ENCODE data around the gene MPP3. TPM values are rescaled to one million over a fixed set of nuclear protein-coding genes. Genes with fewer than 3 reads are reported as not detected.

Gene MPP3
- total RNA-seq, 1 donor = 9.1 TPM

DNA sequence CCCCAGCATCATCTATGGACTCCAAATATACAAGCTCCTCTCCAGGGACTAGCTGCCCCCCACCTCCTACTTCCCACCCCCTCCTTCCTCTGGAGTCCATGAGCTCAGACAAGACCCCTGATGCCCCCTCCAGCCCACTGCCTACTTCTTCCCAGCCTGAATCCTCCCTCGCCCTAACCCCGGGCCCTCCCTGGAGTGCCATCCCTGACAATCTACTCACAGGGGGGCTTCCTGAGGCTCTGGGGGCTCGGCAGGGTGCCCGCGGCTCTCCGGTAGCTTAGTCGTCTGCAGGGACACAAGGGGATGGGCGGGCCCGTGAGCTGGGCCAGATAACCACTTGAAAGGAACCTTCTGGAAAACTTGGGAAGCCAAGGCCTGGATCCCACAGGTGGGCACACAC lies 15.1 kb downstream of the MPP3 start:
- DNase-seq (ENCODE audit: low read depth) = no peak
- H3K4me3 ChIP-seq (ENCODE audit: low read depth, low read length) = no peak overlapping the region
- TF ChIP-seq, protein P1, sequence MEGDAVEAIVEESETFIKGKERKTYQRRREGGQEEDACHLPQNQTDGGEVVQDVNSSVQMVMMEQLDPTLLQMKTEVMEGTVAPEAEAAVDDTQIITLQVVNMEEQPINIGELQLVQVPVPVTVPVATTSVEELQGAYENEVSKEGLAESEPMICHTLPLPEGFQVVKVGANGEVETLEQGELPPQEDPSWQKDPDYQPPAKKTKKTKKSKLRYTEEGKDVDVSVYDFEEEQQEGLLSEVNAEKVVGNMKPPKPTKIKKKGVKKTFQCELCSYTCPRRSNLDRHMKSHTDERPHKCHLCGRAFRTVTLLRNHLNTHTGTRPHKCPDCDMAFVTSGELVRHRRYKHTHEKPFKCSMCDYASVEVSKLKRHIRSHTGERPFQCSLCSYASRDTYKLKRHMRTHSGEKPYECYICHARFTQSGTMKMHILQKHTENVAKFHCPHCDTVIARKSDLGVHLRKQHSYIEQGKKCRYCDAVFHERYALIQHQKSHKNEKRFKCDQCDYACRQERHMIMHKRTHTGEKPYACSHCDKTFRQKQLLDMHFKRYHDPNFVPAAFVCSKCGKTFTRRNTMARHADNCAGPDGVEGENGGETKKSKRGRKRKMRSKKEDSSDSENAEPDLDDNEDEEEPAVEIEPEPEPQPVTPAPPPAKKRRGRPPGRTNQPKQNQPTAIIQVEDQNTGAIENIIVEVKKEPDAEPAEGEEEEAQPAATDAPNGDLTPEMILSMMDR (IDR thresholded peaks at IDR 0.05; ENCODE audit: insufficient read depth, low read depth, low read length) = no peak

DNA sequence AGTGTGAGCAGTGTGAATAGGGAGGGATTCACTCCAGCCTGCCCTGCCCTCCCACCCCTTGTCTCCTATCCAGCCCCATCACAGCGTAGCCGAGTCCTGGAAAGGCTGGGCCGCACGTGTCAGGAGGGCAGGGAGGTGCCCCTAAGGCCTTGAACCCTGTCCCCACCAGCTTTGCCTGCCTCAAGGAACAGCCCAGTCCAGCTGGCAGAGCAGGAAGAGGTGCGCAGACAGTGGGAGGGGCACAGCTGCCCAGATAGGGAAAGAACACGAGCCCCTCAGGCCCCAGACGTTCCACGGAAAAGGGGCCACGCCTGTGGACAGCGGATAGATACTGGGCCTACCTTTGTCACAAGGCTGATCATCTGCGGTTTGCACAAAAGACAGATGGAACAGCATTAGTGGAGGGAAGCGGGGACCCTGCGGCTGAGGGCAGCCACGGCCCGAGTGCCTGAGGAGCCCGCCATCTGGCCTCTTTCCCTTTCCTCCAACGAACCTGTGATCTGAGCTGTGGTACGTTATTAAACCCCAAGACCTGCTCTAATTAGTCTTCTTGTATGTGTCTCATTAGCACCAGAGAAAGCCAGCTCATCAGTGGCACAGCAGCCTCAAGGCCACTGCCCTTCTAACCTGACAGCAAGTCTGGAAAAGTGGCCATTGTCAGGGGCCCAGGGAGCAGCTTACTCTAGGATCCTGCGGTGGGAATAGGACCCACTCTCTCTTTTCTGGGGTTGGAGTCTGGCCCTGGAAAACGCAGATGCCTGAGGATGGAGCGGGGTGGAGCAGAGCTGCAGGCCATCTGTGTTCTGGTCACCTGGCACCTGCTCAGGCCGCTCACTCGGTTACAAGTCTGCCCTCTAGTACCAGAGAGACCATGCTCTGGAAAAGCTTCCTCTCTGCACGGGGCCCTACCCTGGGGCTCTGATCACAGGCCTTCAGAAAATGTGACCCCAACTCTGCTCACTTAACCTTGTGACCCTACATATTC lies 16.3 kb downstream of the MPP3 start:
- TF ChIP-seq, protein P1 (IDR thresholded peaks at IDR 0.05; ENCODE audit: insufficient read depth, low read depth, low read length) = no peak

DNA sequence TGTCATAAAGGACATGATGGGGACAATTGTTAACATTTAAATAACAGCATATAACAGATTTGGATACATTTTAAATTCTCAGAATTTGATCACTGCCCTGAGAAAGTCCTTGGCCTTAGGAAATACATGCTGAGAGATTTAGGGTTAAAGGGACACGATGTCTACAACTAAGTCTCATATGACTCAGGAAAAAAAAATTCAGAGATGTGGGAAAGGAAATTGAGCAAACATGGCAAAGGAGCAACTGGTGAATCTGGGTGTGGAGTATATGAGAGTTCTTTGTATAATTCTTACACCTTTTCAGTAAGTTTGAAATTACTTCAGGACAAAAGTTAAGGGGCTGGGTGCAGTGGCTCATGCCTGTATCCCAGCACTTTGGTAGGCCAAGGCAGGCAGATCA lies 18.2 kb downstream of the MPP3 start:
- DNase-seq (ENCODE audit: low read depth) = peak; percentile 86
- TF ChIP-seq, protein P1 (IDR thresholded peaks at IDR 0.05; ENCODE audit: insufficient read depth, low read depth, low read length) = no peak
- H3K4me3 ChIP-seq (ENCODE audit: low read depth, low read length) = no peak overlapping the region

More for the DNA sequence above, 16.3 kb downstream of the MPP3 start:
- no peak for DNase-seq (ENCODE audit: low read depth)
- no peak overlapping the region for H3K4me3 ChIP-seq (ENCODE audit: low read depth, low read length)

DNA sequence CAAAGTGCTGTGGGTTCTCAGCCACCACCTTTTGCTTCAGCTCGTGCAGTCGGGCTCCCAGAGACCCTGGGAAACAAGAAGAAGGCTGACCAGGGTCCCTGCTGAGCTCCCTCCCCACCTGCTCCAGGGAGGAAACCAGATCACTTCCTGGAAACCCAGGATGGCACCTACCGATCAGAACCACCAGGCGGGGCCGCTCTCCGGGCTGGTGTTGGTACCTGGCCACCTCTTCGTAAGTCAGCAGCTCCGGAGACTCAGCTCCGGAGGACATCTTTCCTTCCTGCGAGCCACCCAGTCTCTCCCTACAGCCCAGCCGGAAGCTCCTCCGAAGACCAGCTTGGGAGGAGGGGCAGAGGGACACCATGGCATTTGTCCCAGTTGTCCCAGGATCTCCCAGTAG lies 18.9 kb downstream of the MPP3 start:
- TF ChIP-seq, protein P1 (IDR thresholded peaks at IDR 0.05; ENCODE audit: insufficient read depth, low read depth, low read length) = no peak
- H3K4me3 ChIP-seq (ENCODE audit: low read depth, low read length) = no peak overlapping the region
- DNase-seq (ENCODE audit: low read depth) = no peak

DNA sequence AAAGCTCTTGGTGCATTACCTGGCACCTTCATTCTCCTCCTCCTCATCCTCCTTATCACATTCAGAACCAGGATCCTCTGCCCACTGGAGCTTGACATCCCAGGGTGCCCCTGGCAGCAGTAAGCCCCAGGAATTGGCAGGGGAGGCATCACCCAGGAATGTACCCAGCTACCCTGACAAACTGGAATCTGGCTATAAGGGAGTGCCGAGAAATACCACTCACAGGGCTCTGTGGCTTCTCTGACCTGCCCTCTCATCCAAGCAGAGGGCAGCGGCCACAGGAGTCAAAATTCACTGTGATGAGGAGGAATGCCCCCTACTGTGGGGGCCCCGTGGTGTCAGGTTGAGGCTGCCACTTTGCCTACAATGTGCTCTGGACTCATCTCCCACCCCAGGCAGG lies 19.6 kb downstream of the MPP3 start:
- TF ChIP-seq, protein P1 (IDR thresholded peaks at IDR 0.05; ENCODE audit: insufficient read depth, low read depth, low read length) = no peak
- no peak for DNase-seq (ENCODE audit: low read depth)
- H3K4me3 ChIP-seq (ENCODE audit: low read depth, low read length) = no peak overlapping the region

DNA sequence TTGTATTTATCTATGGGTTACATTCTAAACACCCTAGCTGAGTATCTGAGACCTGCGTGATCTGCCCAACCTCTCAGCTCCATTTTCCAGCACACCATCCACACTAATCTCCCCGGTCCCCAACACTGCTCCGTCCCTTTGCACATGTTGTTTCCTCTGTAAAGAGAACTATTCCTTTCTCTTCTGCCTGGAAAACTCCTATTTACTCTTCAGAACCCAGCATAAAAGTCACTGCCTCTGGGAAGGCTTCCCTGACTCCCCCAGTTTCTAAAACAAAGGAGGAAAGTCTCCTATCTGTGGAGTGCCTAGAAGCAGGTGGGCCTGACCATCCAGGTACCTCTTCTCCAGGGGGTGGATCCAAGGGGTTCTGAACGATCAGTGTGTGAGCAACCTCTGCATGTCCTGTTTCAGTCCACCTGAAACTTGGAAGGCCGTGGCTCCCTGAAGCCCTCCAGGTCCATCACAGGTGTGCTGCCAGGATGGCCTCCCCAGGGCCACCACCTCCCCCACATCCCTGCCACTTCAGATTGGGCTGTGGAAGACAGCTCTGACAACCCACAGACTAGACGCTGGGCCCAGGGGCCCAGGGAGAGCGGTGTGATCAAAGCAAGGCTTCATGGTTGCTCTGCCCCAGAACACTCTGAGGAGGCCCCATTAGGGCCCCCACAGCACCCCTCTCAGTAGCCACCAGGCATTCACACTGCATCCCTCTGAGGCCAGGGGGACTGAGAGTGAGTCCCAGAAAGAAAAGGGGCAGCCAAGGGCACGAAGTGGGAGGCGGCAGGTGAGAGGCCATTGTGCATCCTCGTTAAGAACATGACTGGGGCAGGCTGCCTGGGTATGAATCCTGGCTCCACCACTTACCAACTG lies 20.3 kb downstream of the MPP3 start:
- DNase-seq (ENCODE audit: low read depth) = no peak
- H3K4me3 ChIP-seq (ENCODE audit: low read depth, low read length) = no peak overlapping the region
- TF ChIP-seq, protein P1 (IDR thresholded peaks at IDR 0.05; ENCODE audit: insufficient read depth, low read depth, low read length) = no peak
